Neural crest cell (in vitro differentiated cells): ENCODE data around the gene SLC35A5. TPM values are rescaled to one million over a fixed set of nuclear protein-coding genes. Genes with fewer than 3 reads are reported as not detected.
A peak's percentile ranks its signal among the peaks of the same experiment; 100 is the strongest.

Source experiments
- DNase-seq: peaks from one replicate; pipeline ENCODE4 v3.0.0; 2021; ENCODE audit warnings: low read depth, mixed read lengths, low spot score
- H3K27ac Mint-ChIP-seq: one replicate; pipeline ENCODE4 v1.8.0; 2021; ENCODE audit warnings: mild to moderate bottlenecking, mixed read lengths; ENCODE audit not compliant: unreplicated experiment
- H3K27me3 Mint-ChIP-seq: 2 replicates; pipeline ENCODE4 v1.8.0; 2021; ENCODE audit warnings: low read depth, mild to moderate bottlenecking, mixed read lengths
- H3K36me3 Mint-ChIP-seq: 2 replicates; pipeline ENCODE4 v1.8.0; 2021; ENCODE audit warnings: low read depth, mild to moderate bottlenecking, mixed read lengths
- H3K4me1 Mint-ChIP-seq: 2 replicates; pipeline ENCODE4 v1.8.0; 2021; ENCODE audit warnings: mixed read lengths
- H3K4me3 Mint-ChIP-seq: one replicate; pipeline ENCODE4 v1.8.0; 2021; ENCODE audit warnings: mild to moderate bottlenecking, mixed read lengths
- H3K9me3 Mint-ChIP-seq: 2 replicates; pipeline ENCODE4 v1.8.0; 2021; ENCODE audit warnings: mixed read lengths
- CTCF ChIP-seq: fragments of 200-600 bp; sonication (generic); conservative IDR thresholded peaks from 2 replicates; pipeline ENCODE4 v1.5.0; 2021; ENCODE audit warnings: antibody characterized with exemption, mild to moderate bottlenecking
- total RNA-seq: library from RNA; stranded (reverse); gene quantifications from 2 replicates; pipeline ENCODE4 v1.2.1, GENCODE V29; 2021

Gene SLC35A5
- total RNA-seq, 1 donor from 2014 or later = 47.6 TPM

- H3K4me3 Mint-ChIP-seq = peak overlapping the region; percentile 7
- no peak for TF ChIP-seq CTCF
- peaks cover 2% of the 10 kb centered on the region for H3K9me3 Mint-ChIP-seq
- no peak for DNase-seq
- H3K27ac Mint-ChIP-seq = peak overlapping the region; percentile 57
- H3K36me3 Mint-ChIP-seq = peaks cover 19% of the 10 kb centered on the region
- H3K27me3 Mint-ChIP-seq = no peaks in the 10 kb centered on the region
- peaks cover 31% of the 10 kb centered on the region for H3K4me1 Mint-ChIP-seq
Measured at GRCh38 chr3:112615989-112616731, 54.3 kb downstream of the SLC35A5 start.

- Mint-ChIP-seq H3K9me3 (peaks cover 4% of the 10 kb centered on the region), H3K4me1 (peaks cover 25% of the 10 kb centered on the region), H3K36me3 (peaks cover 24% of the 10 kb centered on the region), H3K27me3 (no peaks in the 10 kb centered on the region), H3K4me3 (no peak overlapping the region), H3K27ac (no peak overlapping the region)
- DNase-seq = no peak
- TF ChIP-seq CTCF = no peak
Measured at GRCh38 chr3:112617285-112617684, 55.4 kb downstream of the SLC35A5 start.

- H3K27me3 Mint-ChIP-seq = no peaks in the 10 kb centered on the region
- peaks cover 24% of the 10 kb centered on the region for H3K36me3 Mint-ChIP-seq
- H3K9me3 Mint-ChIP-seq = peaks cover 4% of the 10 kb centered on the region
- TF ChIP-seq CTCF = no peak
- no peak overlapping the region for H3K27ac Mint-ChIP-seq
- peaks cover 24% of the 10 kb centered on the region for H3K4me1 Mint-ChIP-seq
- no peak for DNase-seq
- H3K4me3 Mint-ChIP-seq = no peak overlapping the region
Measured at GRCh38 chr3:112619295-112619694, 57.5 kb downstream of the SLC35A5 start.

GRCh38 chr3:112623213-112623612 is 61.4 kb downstream of the SLC35A5 start:
- H3K27ac Mint-ChIP-seq = no peak overlapping the region
- H3K4me1 Mint-ChIP-seq = peaks cover 7% of the 10 kb centered on the region
- DNase-seq = no peak
- no peak for TF ChIP-seq CTCF
- H3K9me3 Mint-ChIP-seq = peaks cover 2% of the 10 kb centered on the region
- no peaks in the 10 kb centered on the region for H3K27me3 Mint-ChIP-seq
- H3K4me3 Mint-ChIP-seq = no peak overlapping the region
- H3K36me3 Mint-ChIP-seq = peaks cover 10% of the 10 kb centered on the region

- Mint-ChIP-seq H3K4me3 (no peak overlapping the region), H3K9me3 (peaks cover 2% of the 10 kb centered on the region), H3K27ac (no peak overlapping the region), H3K36me3 (peaks cover 10% of the 10 kb centered on the region), H3K27me3 (no peaks in the 10 kb centered on the region), H3K4me1 (peaks cover 11% of the 10 kb centered on the region)
- TF ChIP-seq CTCF = no peak
- DNase-seq = no peak
Measured at GRCh38 chr3:112623717-112624116, 61.9 kb downstream of the SLC35A5 start.
